GM12873 (cell line): ENCODE measurements around the gene WAPL.

Source experiments
- CTCF ChIP-seq: IDR thresholded peaks from 2 replicates; pipeline ENCODE4 v1.5.1; 2012; ENCODE audit warnings: low read depth, mild to moderate bottlenecking, moderate library complexity, low read length, control low read depth; ENCODE audit not compliant: insufficient read depth; ENCODE audit errors: missing control alignments

WAPL gene

GRCh38 chr10:86393862-86394455, 127.6 kb downstream of the WAPL start:
- no peak for TF ChIP-seq CTCF

GRCh38 chr10:86393362-86393761, 128.2 kb downstream of the WAPL start:
- no peak for TF ChIP-seq CTCF

- no peak for TF ChIP-seq CTCF
These were observed 128.9 kb downstream of the WAPL start for GRCh38 chr10:86392723-86393094.

GRCh38 chr10:86391986-86392722, 129.4 kb downstream of the WAPL start:
- no peak for TF ChIP-seq CTCF

GRCh38 chr10:86391236-86391840, 130.3 kb downstream of the WAPL start:
- no peak for TF ChIP-seq CTCF

GRCh38 chr10:86390337-86391120, 131.1 kb downstream of the WAPL start:
- no peak for TF ChIP-seq CTCF
